Rectal smooth muscle tissue (tissue), 1 donor: ENCODE measurements around the gene MUS81.

Experiments
- H3K27ac ChIP-seq: one replicate; pipeline ENCODE4 v1.7.0; 2013; ENCODE audit warnings: low read depth, low read length, inconsistent platforms
- H3K27me3 ChIP-seq: one replicate; pipeline ENCODE4 v1.7.0; 2013; ENCODE audit warnings: low read length; ENCODE audit not compliant: control insufficient read depth, insufficient read depth
- H3K36me3 ChIP-seq: one replicate; pipeline ENCODE4 v1.7.0; 2013; ENCODE audit warnings: low read length; ENCODE audit not compliant: control insufficient read depth, insufficient read depth
- H3K4me1 ChIP-seq: one replicate; pipeline ENCODE4 v1.7.0; 2013; ENCODE audit warnings: low read length; ENCODE audit not compliant: control insufficient read depth, insufficient read depth
- H3K4me3 ChIP-seq: one replicate; pipeline ENCODE4 v1.7.0; 2013; ENCODE audit warnings: low read length
- H3K9ac ChIP-seq: one replicate; pipeline ENCODE4 v1.7.0; 2013; ENCODE audit warnings: low read length

MUS81 gene

GRCh38 chr11:65860278-65861164, at the start of gene MUS81:
TSS of gene MUS81 (plus strand) at chr11:65860433. CDS start at chr11:65860754, 321 bp downstream.
- peaks cover 26% of the 10 kb centered on the region for H3K4me1 ChIP-seq
- peak within 1 kb of the TSS; percentile 96 for H3K4me3 ChIP-seq
- peak within 1 kb of the TSS; percentile 99 for H3K27ac ChIP-seq
- peaks cover 30% of the 10 kb centered on the region for H3K36me3 ChIP-seq
- H3K27me3 ChIP-seq, result no peaks in the 10 kb centered on the region
- H3K9ac ChIP-seq, result peak within 1 kb of the TSS; percentile 91

GRCh38 chr11:65811764-65812475, 48.3 kb upstream of the MUS81 start:
- H3K9ac ChIP-seq, result no peak overlapping the region
- no peak overlapping the region for H3K4me3 ChIP-seq
- H3K27ac ChIP-seq, result no peak overlapping the region

GRCh38 chr11:65814131-65814985, 45.9 kb upstream of the MUS81 start:
- no peaks in the 10 kb centered on the region for H3K4me1 ChIP-seq
- no peak overlapping the region for H3K4me3 ChIP-seq
- no peak overlapping the region for H3K9ac ChIP-seq
- no peaks in the 10 kb centered on the region for H3K27me3 ChIP-seq
- no peak overlapping the region for H3K27ac ChIP-seq
- no peaks in the 10 kb centered on the region for H3K36me3 ChIP-seq

More at GRCh38 chr11:65811764-65812475, 48.3 kb upstream of the MUS81 start:
- Histone ChIP-seq H3K4me1 (no peaks in the 10 kb centered on the region), H3K36me3 (no peaks in the 10 kb centered on the region), H3K27me3 (peaks cover 3% of the 10 kb centered on the region)

- no peaks in the 10 kb centered on the region for H3K27me3 ChIP-seq
- no peak overlapping the region for H3K4me3 ChIP-seq
- no peak overlapping the region for H3K27ac ChIP-seq
- H3K36me3 ChIP-seq, result no peaks in the 10 kb centered on the region
- no peak overlapping the region for H3K9ac ChIP-seq
- no peaks in the 10 kb centered on the region for H3K4me1 ChIP-seq
These were observed 45.2 kb upstream of the MUS81 start for GRCh38 chr11:65814986-65815565.

GRCh38 chr11:65816696-65817095, 43.5 kb upstream of the MUS81 start:
- Histone ChIP-seq H3K9ac (no peak overlapping the region), H3K27me3 (no peaks in the 10 kb centered on the region), H3K36me3 (no peaks in the 10 kb centered on the region), H3K4me1 (no peaks in the 10 kb centered on the region), H3K27ac (no peak overlapping the region), H3K4me3 (peak overlapping the region; percentile 19)

GRCh38 chr11:65817312-65817834, 42.9 kb upstream of the MUS81 start:
- H3K27ac ChIP-seq, result peak overlapping the region; percentile 61
- H3K36me3 ChIP-seq, result no peaks in the 10 kb centered on the region
- no peaks in the 10 kb centered on the region for H3K27me3 ChIP-seq
- no peaks in the 10 kb centered on the region for H3K4me1 ChIP-seq
- no peak overlapping the region for H3K9ac ChIP-seq
- peak overlapping the region; percentile 81 for H3K4me3 ChIP-seq

GRCh38 chr11:65817835-65818680, 42.2 kb upstream of the MUS81 start:
- Histone ChIP-seq H3K9ac (no peak overlapping the region), H3K4me3 (peak overlapping the region; percentile 81), H3K36me3 (no peaks in the 10 kb centered on the region), H3K27ac (peak overlapping the region; percentile 61), H3K27me3 (no peaks in the 10 kb centered on the region), H3K4me1 (no peaks in the 10 kb centered on the region)

GRCh38 chr11:65821107-65821506, 39.1 kb upstream of the MUS81 start:
- no peaks in the 10 kb centered on the region for H3K36me3 ChIP-seq
- no peak overlapping the region for H3K27ac ChIP-seq
- H3K27me3 ChIP-seq, result no peaks in the 10 kb centered on the region
- no peaks in the 10 kb centered on the region for H3K4me1 ChIP-seq
- no peak overlapping the region for H3K4me3 ChIP-seq
- no peak overlapping the region for H3K9ac ChIP-seq

- no peaks in the 10 kb centered on the region for H3K4me1 ChIP-seq
- no peaks in the 10 kb centered on the region for H3K27me3 ChIP-seq
- H3K36me3 ChIP-seq, result no peaks in the 10 kb centered on the region
- no peak overlapping the region for H3K4me3 ChIP-seq
- no peak overlapping the region for H3K9ac ChIP-seq
- H3K27ac ChIP-seq, result no peak overlapping the region
These were observed 37.3 kb upstream of the MUS81 start for GRCh38 chr11:65822776-65823528.

- no peak overlapping the region for H3K4me3 ChIP-seq
- no peak overlapping the region for H3K27ac ChIP-seq
- no peak overlapping the region for H3K9ac ChIP-seq
- no peaks in the 10 kb centered on the region for H3K36me3 ChIP-seq
- H3K27me3 ChIP-seq, result no peaks in the 10 kb centered on the region
- no peaks in the 10 kb centered on the region for H3K4me1 ChIP-seq
These were observed 33.1 kb upstream of the MUS81 start for GRCh38 chr11:65826984-65827735.
